Left ventricle myocardium superior (tissue), 1 donor: ENCODE measurements around the gene MYO3B. TPM values are rescaled to one million over a fixed set of nuclear protein-coding genes. Genes with fewer than 3 reads are reported as not detected.
A peak's percentile ranks its signal among the peaks of the same experiment; 100 is the strongest.

Experiments
- ATAC-seq: fragments of 200-7000 bp; cut with Tn5 transposase; one replicate; pipeline ENCODE4 v1.9.1; 2020; ENCODE audit warnings: mild to moderate bottlenecking, moderate library complexity
- DNase-seq: peaks from one replicate; pipeline ENCODE4 v3.0.0-alpha.2; 2020
- intact Hi-C: fragments of 100-400 bp; cut with micrococcal nuclease; formaldehyde crosslinking; loops from one replicate; pipeline ENCODE4 v1.11.0; 2022
- long read RNA-seq: library from polyadenylated mRNA; unstranded; transcript quantifications from one replicate; pipeline ENCODE4 v2.0.0, GENCODE V29; 2021
- total RNA-seq: library from RNA; stranded (reverse); fragmentation: NEBNext Ultra II Directional; extraction: Animal tissue kit (Norgen Biotek cat#: 25700); gene quantifications from one replicate; pipeline ENCODE4 v1.2.1, GENCODE V29; 2021
- donor health status: DM: no; HTN: yes; CAD: no; lungs with severe emphysema.

Gene MYO3B
- 0.05 TPM for total RNA-seq
- long read RNA-seq, result 0 reads

- ATAC-seq, result peak; percentile 70
- intact Hi-C loops, result no loop called here
- no peak for DNase-seq
Observed at GRCh38 chr2:170177950-170178781, at the start of gene MYO3B. Gene MYO3B, plus strand, starts transcription at chr2:170178147. Its CDS starts 141 bp downstream, at chr2:170178288.

- intact Hi-C loops, result no loop called here
- DNase-seq (no peak), ATAC-seq (no peak)
Observed at GRCh38 chr2:170139276-170139967, 38.5 kb upstream of the MYO3B start.

GRCh38 chr2:170140561-170140960 is 37.4 kb upstream of the MYO3B start:
- DNase-seq (no peak), ATAC-seq (no peak)
- intact Hi-C loops, result no loop called here

- DNase-seq (no peak), ATAC-seq (no peak)
- intact Hi-C loops, result no loop called here
Observed at GRCh38 chr2:170141865-170142264, 36.1 kb upstream of the MYO3B start.

GRCh38 chr2:170142502-170142901 is 35.4 kb upstream of the MYO3B start:
- DNase-seq (no peak), ATAC-seq (no peak)
- intact Hi-C loops, result no loop called here

- intact Hi-C loops, result no loop called here
- ATAC-seq (no peak), DNase-seq (no peak)
Observed at GRCh38 chr2:170143045-170143717, 34.8 kb upstream of the MYO3B start.

- no peak for ATAC-seq
- intact Hi-C loops, result no loop called here
- DNase-seq, result no peak
Observed at GRCh38 chr2:170144761-170145160, 33.2 kb upstream of the MYO3B start.

GRCh38 chr2:170145191-170145590 is 32.8 kb upstream of the MYO3B start:
- intact Hi-C loops, result no loop called here
- ATAC-seq, result no peak
- no peak for DNase-seq

- no peak for ATAC-seq
Observed at GRCh38 chr2:170145675-170146432, 32.1 kb upstream of the MYO3B start.

GRCh38 chr2:170146784-170147183 is 31.2 kb upstream of the MYO3B start:
- DNase-seq (no peak), ATAC-seq (no peak)
- intact Hi-C loops, result no loop called here

More at GRCh38 chr2:170145675-170146432, 32.1 kb upstream of the MYO3B start:
- no peak for DNase-seq
- intact Hi-C loops, result no loop called here

- ATAC-seq (no peak), DNase-seq (no peak)
- intact Hi-C loops, result no loop called here
Observed at GRCh38 chr2:170147576-170147975, 30.4 kb upstream of the MYO3B start.

GRCh38 chr2:170148161-170148560 is 29.8 kb upstream of the MYO3B start:
- no peak for DNase-seq
- ATAC-seq, result no peak
- intact Hi-C loops, result no loop called here

GRCh38 chr2:170152421-170152820 is 25.5 kb upstream of the MYO3B start:
- ATAC-seq, result no peak
- no peak for DNase-seq
- intact Hi-C loops, result no loop called here

- peak; percentile 33 for ATAC-seq
- intact Hi-C loops, result no loop called here
- no peak for DNase-seq
Observed at GRCh38 chr2:170155022-170155722, 22.8 kb upstream of the MYO3B start.

GRCh38 chr2:170155723-170156253 is 22.2 kb upstream of the MYO3B start:
- intact Hi-C loops, result no loop called here
- DNase-seq (no peak), ATAC-seq (no peak)

GRCh38 chr2:170156592-170156991 is 21.4 kb upstream of the MYO3B start:
- no peak for DNase-seq
- no peak for ATAC-seq
- intact Hi-C loops, result no loop called here

- no peak for ATAC-seq
- no peak for DNase-seq
- intact Hi-C loops, result no loop called here
Observed at GRCh38 chr2:170157025-170157684, 20.8 kb upstream of the MYO3B start.

- no peak for DNase-seq
- ATAC-seq, result no peak
- intact Hi-C loops, result no loop called here
Observed at GRCh38 chr2:170159060-170159459, 18.9 kb upstream of the MYO3B start.
